Fibroblast of lung (primary cell): ENCODE results near the gene KCNIP1. TPM values are rescaled to one million over a fixed set of nuclear protein-coding genes. Genes with fewer than 3 reads are reported as not detected.

ENCODE experiments used
- DNase-seq, 2 donors: peaks; one replicate each; pipeline versions ENCODE4 v3.0.0 to v3.0.0-alpha.2; 2010; ENCODE audit warnings: low read depth in 2 of 2
- H2AFZ ChIP-seq: 2 replicates; pipeline ENCODE4 v1.5.1; 2012; ENCODE audit warnings: low read length, control low read depth, inconsistent platforms
- H3K27ac ChIP-seq: 2 replicates; pipeline ENCODE4 v1.5.1; 2011; ENCODE audit warnings: low read length, control low read depth; ENCODE audit not compliant: insufficient read depth
- H3K27me3 ChIP-seq: 2 replicates; pipeline ENCODE4 v1.5.1; 2011; ENCODE audit warnings: mild to moderate bottlenecking, low read length; ENCODE audit not compliant: control insufficient read depth, insufficient read depth
- H3K36me3 ChIP-seq: 2 replicates; pipeline ENCODE4 v1.5.1; 2011; ENCODE audit warnings: low read length; ENCODE audit not compliant: control insufficient read depth, insufficient read depth
- H3K4me1 ChIP-seq: 2 replicates; pipeline ENCODE4 v1.5.1; 2011; ENCODE audit warnings: low read length; ENCODE audit not compliant: control insufficient read depth, insufficient read depth; ENCODE audit errors: extremely low read depth
- H3K4me2 ChIP-seq: 2 replicates; pipeline ENCODE4 v1.5.1; 2011; ENCODE audit warnings: low read length, control low read depth; ENCODE audit not compliant: insufficient read depth; ENCODE audit errors: extremely low read depth
- H3K4me3 ChIP-seq, 4 experiments: fragments of 200-600 bp in 1 of 4; sonication (generic) in 1 of 4; replicated peaks in 1 of 4; 2 replicates each; pipeline ENCODE4 v1.5.1; 2011 to 2016; ENCODE audit warnings: low read length in 4 of 4, low read depth in 3 of 4, mild to moderate bottlenecking in 3 of 4, control low read depth in 2 of 4, inconsistent platforms in 1 of 4, mixed read lengths in 1 of 4; ENCODE audit not compliant: insufficient read depth in 1 of 4; ENCODE audit errors: control extremely low read depth in 1 of 4
- H3K79me2 ChIP-seq: 2 replicates; pipeline ENCODE4 v1.5.1; 2012; ENCODE audit warnings: mild to moderate bottlenecking, low read length, inconsistent platforms; ENCODE audit not compliant: control insufficient read depth, insufficient read depth
- H3K9ac ChIP-seq: 2 replicates; pipeline ENCODE4 v1.5.1; 2011; ENCODE audit warnings: mild to moderate bottlenecking, low read length, control low read depth; ENCODE audit not compliant: insufficient read depth
- H3K9me3 ChIP-seq: 2 replicates; pipeline ENCODE4 v1.5.1; 2012; ENCODE audit warnings: low read depth, low read length; ENCODE audit not compliant: control insufficient read depth, insufficient read depth
- H4K20me1 ChIP-seq: 2 replicates; pipeline ENCODE4 v1.5.1; 2011; ENCODE audit warnings: low read length; ENCODE audit not compliant: control insufficient read depth, insufficient read depth; ENCODE audit errors: extremely low read depth
- EZH2 ChIP-seq: IDR thresholded peaks from 2 replicates; pipeline ENCODE4 v1.5.1; 2012; ENCODE audit warnings: low read length, control low read depth, mild to moderate bottlenecking; ENCODE audit errors: missing control alignments
- polyA plus RNA-seq, 2 donors: library from polyadenylated mRNA; depleted of rRNA in 1 of 2; stranded (reverse) in 1 of 2; unstranded in 1 of 2; fragments of >200 nt; gene quantifications; 2 replicates each; pipeline ENCODE4 v1.2.1, GENCODE V29; 2011 to 2012; ENCODE audit warnings: missing spikeins in 1 of 2
- total RNA-seq: library from RNA; depleted of rRNA; stranded (reverse); fragments of >200 nt; gene quantifications from 2 replicates; pipeline ENCODE4 v1.2.1, GENCODE V29; 2014
- TF ChIP-seq, protein P1 (sequence below), 2 donors: IDR thresholded peaks in 1 of 2; conservative IDR thresholded peaks in 1 of 2; 1 replicate in 1 of 2; 2 replicates in 1 of 2; pipeline ENCODE4 v1.5.1; 2011 to 2012; ENCODE audit warnings: low read length in 2 of 2, control low read depth in 1 of 2, inconsistent platforms in 1 of 2, low read depth in 1 of 2, mild to moderate bottlenecking in 1 of 2

Gene KCNIP1
- total and polyA plus RNA-seq, 2 donors (not counting 1 experiment from before 2014, with no cell fraction given): not detected

- Histone ChIP-seq H3K36me3 (no peaks in the 10 kb centered on the region), H4K20me1 (no peaks in the 10 kb centered on the region), H3K4me3 (no peak overlapping the region), H3K27me3 (peaks cover 5% of the 10 kb centered on the region), H3K4me2 (no peak overlapping the region), H3K4me1 (no peaks in the 10 kb centered on the region), H3K9ac (no peak overlapping the region), H3K27ac (no peak overlapping the region), H3K79me2 (no peaks in the 10 kb centered on the region), H3K9me3 (no peaks in the 10 kb centered on the region), H2AFZ (no peak overlapping the region)
- TF ChIP-seq, protein P1, sequence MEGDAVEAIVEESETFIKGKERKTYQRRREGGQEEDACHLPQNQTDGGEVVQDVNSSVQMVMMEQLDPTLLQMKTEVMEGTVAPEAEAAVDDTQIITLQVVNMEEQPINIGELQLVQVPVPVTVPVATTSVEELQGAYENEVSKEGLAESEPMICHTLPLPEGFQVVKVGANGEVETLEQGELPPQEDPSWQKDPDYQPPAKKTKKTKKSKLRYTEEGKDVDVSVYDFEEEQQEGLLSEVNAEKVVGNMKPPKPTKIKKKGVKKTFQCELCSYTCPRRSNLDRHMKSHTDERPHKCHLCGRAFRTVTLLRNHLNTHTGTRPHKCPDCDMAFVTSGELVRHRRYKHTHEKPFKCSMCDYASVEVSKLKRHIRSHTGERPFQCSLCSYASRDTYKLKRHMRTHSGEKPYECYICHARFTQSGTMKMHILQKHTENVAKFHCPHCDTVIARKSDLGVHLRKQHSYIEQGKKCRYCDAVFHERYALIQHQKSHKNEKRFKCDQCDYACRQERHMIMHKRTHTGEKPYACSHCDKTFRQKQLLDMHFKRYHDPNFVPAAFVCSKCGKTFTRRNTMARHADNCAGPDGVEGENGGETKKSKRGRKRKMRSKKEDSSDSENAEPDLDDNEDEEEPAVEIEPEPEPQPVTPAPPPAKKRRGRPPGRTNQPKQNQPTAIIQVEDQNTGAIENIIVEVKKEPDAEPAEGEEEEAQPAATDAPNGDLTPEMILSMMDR (conservative IDR thresholded peaks at IDR 0.05 in 1 of 2, IDR thresholded peaks at IDR 0.05 in 1 of 2; ENCODE audit: low read depth in 1 of 2, low read length in 2 of 2): no peak
- TF ChIP-seq EZH2: no peak
- DNase-seq: no peak
These were observed 31.1 kb downstream of the KCNIP1 start for GRCh38 chr5:170534941-170535340.

- Histone ChIP-seq H3K79me2 (no peaks in the 10 kb centered on the region), H3K27ac (no peak overlapping the region), H2AFZ (no peak overlapping the region), H3K36me3 (no peaks in the 10 kb centered on the region), H3K27me3 (peaks cover 5% of the 10 kb centered on the region), H3K9me3 (no peaks in the 10 kb centered on the region), H3K9ac (no peak overlapping the region), H3K4me1 (no peaks in the 10 kb centered on the region), H3K4me2 (no peak overlapping the region), H3K4me3 (no peak overlapping the region), H4K20me1 (no peaks in the 10 kb centered on the region)
- TF ChIP-seq, protein P1 (conservative IDR thresholded peaks at IDR 0.05 in 1 of 2, IDR thresholded peaks at IDR 0.05 in 1 of 2; ENCODE audit: low read depth in 1 of 2, low read length in 2 of 2): no peak
- TF ChIP-seq EZH2: no peak
- DNase-seq: no peak
These were observed 32.7 kb downstream of the KCNIP1 start for GRCh38 chr5:170536525-170536924.

DNA sequence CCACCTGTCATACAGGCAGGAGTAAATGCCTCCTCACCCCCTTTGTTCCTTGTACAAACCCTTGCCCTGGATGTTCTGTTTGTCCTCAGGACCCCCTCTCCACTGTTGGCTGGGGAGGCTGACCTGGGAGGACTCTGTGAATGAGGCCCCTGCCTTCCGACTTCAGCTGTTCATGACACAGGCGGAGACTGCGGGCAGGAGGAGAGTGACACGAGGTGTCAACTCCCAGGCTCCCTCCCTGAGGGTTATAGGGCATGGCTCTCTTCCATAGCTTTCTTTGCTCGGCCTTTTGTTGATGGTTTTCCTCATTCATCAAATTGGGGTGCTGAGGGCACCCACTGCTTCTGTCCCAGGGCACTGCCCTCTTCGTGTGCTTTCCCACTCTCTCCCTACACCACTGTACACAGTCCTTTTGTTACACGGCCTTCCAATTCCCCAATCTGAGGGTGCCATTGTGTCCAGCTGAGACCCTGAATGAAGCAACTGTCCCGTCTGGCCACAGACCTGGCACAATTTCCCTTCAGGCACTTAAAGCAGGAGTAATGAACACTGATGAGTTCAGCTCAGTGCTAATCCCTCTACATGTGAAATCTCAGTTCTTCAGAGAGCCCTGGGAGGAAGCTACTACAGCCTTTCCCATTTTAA is 33.8 kb downstream of the KCNIP1 start:
- H3K36me3 ChIP-seq: no peaks in the 10 kb centered on the region
- H3K27me3 ChIP-seq: peaks cover under 1% of the 10 kb centered on the region
- H3K4me1 ChIP-seq: no peaks in the 10 kb centered on the region
- H3K9me3 ChIP-seq: no peaks in the 10 kb centered on the region
- H4K20me1 ChIP-seq: no peaks in the 10 kb centered on the region
- no peak overlapping the region for H3K4me2 ChIP-seq
- H3K4me3 ChIP-seq: no peak overlapping the region
- no peak overlapping the region for H3K27ac ChIP-seq
- no peak overlapping the region for H3K9ac ChIP-seq
- DNase-seq: no peak
- no peak for TF ChIP-seq EZH2
- TF ChIP-seq, protein P1 (conservative IDR thresholded peaks at IDR 0.05 in 1 of 2, IDR thresholded peaks at IDR 0.05 in 1 of 2; ENCODE audit: low read depth in 1 of 2, low read length in 2 of 2): no peak
- H3K79me2 ChIP-seq: no peaks in the 10 kb centered on the region
- no peak overlapping the region for H2AFZ ChIP-seq
